Peyer's patch (tissue), 4 donors: ENCODE results near the gene INPP5A.

Experiments used
- CTCF ChIP-seq, 6 experiments: fragments of 450-650 bp in 4 of 6; fragments of 200-600 bp in 2 of 6; sonication (generic) in 1 of 6; IDR thresholded peaks; one replicate each; pipeline ENCODE4 v1.5.1; 2017 to 2019; ENCODE audit warnings: antibody characterized with exemption in 6 of 6, mild to moderate bottlenecking in 3 of 6, moderate library complexity in 1 of 6
- POLR2A ChIP-seq, 2 donors: fragments of 450-650 bp; IDR thresholded peaks; one replicate each; pipeline ENCODE4 v1.5.1; 2017; ENCODE audit warnings: antibody characterized with exemption in 2 of 2, mild to moderate bottlenecking in 2 of 2, moderate library complexity in 2 of 2

GRCh38 chr10:132660385-132660784 lies 122.8 kb downstream of the INPP5A start:
- TF ChIP-seq CTCF (IDR thresholded peaks at IDR 0.05) = no peak
- TF ChIP-seq POLR2A (IDR thresholded peaks at IDR 0.05) = no peak
